A549 (cell line): ENCODE data around the gene TMEM125. TPM values are rescaled to one million over a fixed set of nuclear protein-coding genes. Genes with fewer than 3 reads are reported as not detected.

ENCODE experiments used
- ATAC-seq, 2 experiments: fragments of 200-7000 bp in 1 of 2; fragments of >200 bp in 1 of 2; cut with Nextera tagmentation in 1 of 2; cut with Tn5 transposase in 1 of 2; 3 replicates each; pipeline versions ENCODE4 v1.8.0 to v1.9.1; 2018 to 2020; ENCODE audit warnings: mild to moderate bottlenecking in 1 of 2, moderate library complexity in 1 of 2
- CTCF ChIA-PET: fragments of 300-600 bp; sonication (Branson Sonifier 250); formaldehyde crosslinking; extraction: SDS; loops from one replicate; lab custom pipeline; 2021; ENCODE audit warnings: antibody characterized with exemption, inconsistent platforms; lab: Yijun Ruan, JAX
- POLR2A ChIA-PET: fragments of 350-600 bp; formaldehyde crosslinking; extraction: SDS; loops from one replicate; lab custom pipeline; 2021; ENCODE audit warnings: antibody characterized with exemption, inconsistent platforms; lab: Yijun Ruan, JAX
- DNase-seq, 2 experiments: peaks; one replicate each; pipeline versions ENCODE4 v3.0.0 to v3.0.0-alpha.2; 2011 to 2016; ENCODE audit warnings: low read depth in 1 of 2, low spot score in 1 of 2
- FAIRE-seq: peaks from 2 replicates; lab custom pipeline; 2011; peaks lifted over from hg19 to GRCh38; lab: Jason Lieb, UNC
- H3K27ac ChIP-seq, 2 experiments: fragments of >200 bp; sonication (Bioruptor Twin); formaldehyde crosslinking; 3 replicates each; pipeline ENCODE4 v1.5.1; 2016 to 2017
- H3K4me1 ChIP-seq: fragments of >200 bp; sonication (Bioruptor Twin); formaldehyde crosslinking; 3 replicates; pipeline ENCODE4 v1.6.1; 2016
- H3K4me2 ChIP-seq: fragments of >200 bp; sonication (Bioruptor Twin); formaldehyde crosslinking; 3 replicates; pipeline ENCODE4 v1.6.1; 2016
- H3K4me3 ChIP-seq: fragments of >200 bp; sonication (Bioruptor Twin); formaldehyde crosslinking; 3 replicates; pipeline ENCODE4 v1.5.1; 2016
- H3K9me3 ChIP-seq: fragments of >200 bp; sonication (Bioruptor Twin); formaldehyde crosslinking; 3 replicates; pipeline ENCODE4 v1.6.1; 2016
- BHLHE40 ChIP-seq: IDR thresholded peaks from 2 replicates; pipeline ENCODE4 v1.6.1; 2012; ENCODE audit warnings: low read depth, low read length, inconsistent platforms
- CBX8 ChIP-seq: fragments of 200-600 bp; sonication (generic); IDR thresholded peaks from 2 replicates; pipeline ENCODE4 v1.6.1; 2016
- CHD4 ChIP-seq: fragments of 200-600 bp; sonication (generic); IDR thresholded peaks from 2 replicates; pipeline ENCODE4 v1.6.1; 2016; ENCODE audit warnings: antibody characterized with exemption, mild to moderate bottlenecking, borderline replicate concordance
- EHF ChIP-seq: fragments of 250-450 bp; sonication (Bioruptor Pico); IDR thresholded peaks from 2 replicates; pipeline ENCODE4 v1.5.0; 2020; ENCODE audit warnings: mild to moderate bottlenecking
- FOSB ChIP-seq: fragments of 250-450 bp; sonication (Bioruptor Pico); IDR thresholded peaks from 2 replicates; pipeline ENCODE4 v1.5.0; 2020; ENCODE audit warnings: mild to moderate bottlenecking, moderate library complexity
- GATA3 ChIP-seq: IDR thresholded peaks from 2 replicates; pipeline ENCODE4 v1.6.1; 2012; ENCODE audit warnings: borderline replicate concordance
- HDAC2 ChIP-seq: fragments of 200-600 bp; sonication (generic); IDR thresholded peaks from 2 replicates; pipeline ENCODE4 v1.6.1; 2016
- HEYL ChIP-seq: fragments of 250-450 bp; sonication (Bioruptor Pico); IDR thresholded peaks from 2 replicates; pipeline ENCODE4 v1.8.0; 2021; ENCODE audit warnings: mild to moderate bottlenecking, moderate library complexity
- HOXA7 ChIP-seq: fragments of 250-450 bp; sonication (Bioruptor Pico); IDR thresholded peaks from 2 replicates; pipeline ENCODE4 v1.5.0; 2020; ENCODE audit warnings: mild to moderate bottlenecking, moderate library complexity
- HOXB5 ChIP-seq: fragments of 250-450 bp; sonication (Bioruptor Pico); IDR thresholded peaks from 2 replicates; pipeline ENCODE4 v1.5.0; 2020; ENCODE audit warnings: mild to moderate bottlenecking, moderate library complexity
- JUN ChIP-seq, 2 experiments: fragments of >200 bp; sonication (Bioruptor Twin); formaldehyde crosslinking; IDR thresholded peaks; 2 replicates in 1 of 2; 3 replicates in 1 of 2; pipeline ENCODE4 v1.6.1; 2016 to 2017
- NPAS2 ChIP-seq: fragments of 250-450 bp; sonication (Bioruptor Pico); IDR thresholded peaks from 2 replicates; pipeline ENCODE4 v1.8.0; 2022; ENCODE audit warnings: mild to moderate bottlenecking, moderate library complexity, borderline replicate concordance
- RFX5 ChIP-seq: fragments of 450-650 bp; IDR thresholded peaks from 2 replicates; pipeline ENCODE4 v1.7.1; 2014; ENCODE audit warnings: antibody characterized with exemption, mild to moderate bottlenecking, moderate library complexity
- SMC3 ChIP-seq: fragments of >200 bp; sonication (Bioruptor Twin); formaldehyde crosslinking; IDR thresholded peaks from 3 replicates; pipeline ENCODE4 v1.6.1; 2018; ENCODE audit warnings: inconsistent platforms
- SREBF2 ChIP-seq: fragments of 450-650 bp; IDR thresholded peaks from 2 replicates; pipeline ENCODE4 v1.6.1; 2014; ENCODE audit warnings: mild to moderate bottlenecking, moderate library complexity
- TFCP2L1 ChIP-seq: fragments of 250-450 bp; sonication (Bioruptor Pico); IDR thresholded peaks from 2 replicates; pipeline ENCODE4 v1.5.0; 2021; ENCODE audit warnings: mild to moderate bottlenecking
- TP53 ChIP-seq: fragments of 250-450 bp; sonication (Bioruptor Pico); IDR thresholded peaks from 2 replicates; pipeline ENCODE4 v1.5.0; 2021; ENCODE audit warnings: mild to moderate bottlenecking, moderate library complexity
- ZFP36 ChIP-seq: fragments of 450-650 bp; IDR thresholded peaks from 2 replicates; pipeline ENCODE4 v1.6.1; 2014; ENCODE audit warnings: borderline replicate concordance; ENCODE audit not compliant: partially characterized antibody
- ZSCAN20 ChIP-seq: fragments of 250-450 bp; sonication (Bioruptor Pico); IDR thresholded peaks from 2 replicates; pipeline ENCODE4 v1.8.0; 2022; ENCODE audit warnings: mild to moderate bottlenecking, moderate library complexity
- WGBS: methylation state at CpG from one replicate; pipeline ENCODE4 v1.1.6; 2017; ENCODE audit errors: missing lambda C conversion rate; 5-methylcytosine and 5-hydroxymethylcytosine counted together
- polyA plus RNA-seq, 4 experiments: library from polyadenylated mRNA; depleted of rRNA in 3 of 4; stranded (reverse); fragments of >200 nt; fragmentation: RNase III in 1 of 4; extraction: RNeasy Plus Mini Kit Qiagen cat#74134 plus additional on column Dnase treatment in 1 of 4; gene quantifications; 2 replicates in 3 of 4; 3 replicates in 1 of 4; pipeline ENCODE4 v1.2.3, GENCODE V29; 2011 to 2017
- TF ChIP-seq, protein P1 (sequence below): fragments of 250-450 bp; sonication (Bioruptor Pico); IDR thresholded peaks from 2 replicates; pipeline ENCODE4 v1.5.0; 2021; ENCODE audit warnings: mild to moderate bottlenecking, moderate library complexity, borderline replicate concordance
- TF ChIP-seq, protein P2 (sequence below): fragments of >200 bp; sonication (Bioruptor Twin); formaldehyde crosslinking; IDR thresholded peaks from 2 replicates; pipeline ENCODE4 v1.6.1; 2016
- TF ChIP-seq, protein P3 (sequence below): IDR thresholded peaks from 2 replicates; pipeline ENCODE4 v1.6.1; 2012; ENCODE audit warnings: low read depth, borderline replicate concordance
- TF ChIP-seq, protein P4 (sequence below): IDR thresholded peaks from 2 replicates; pipeline ENCODE4 v1.6.1; 2012
- TF ChIP-seq, protein P5 (sequence below): fragments of 200-600 bp; sonication (generic); IDR thresholded peaks from 2 replicates; pipeline ENCODE4 v1.6.1; 2016; ENCODE audit warnings: antibody characterized with exemption, mild to moderate bottlenecking, moderate library complexity
- TF ChIP-seq, protein P6 (sequence below): fragments of 450-650 bp; IDR thresholded peaks from 2 replicates; pipeline ENCODE4 v1.6.1; 2014; ENCODE audit warnings: antibody characterized with exemption

Gene TMEM125
- polyA plus RNA-seq, 2 of the 4 experiments (the other 2 are of a cell fraction) = not detected

DNA sequence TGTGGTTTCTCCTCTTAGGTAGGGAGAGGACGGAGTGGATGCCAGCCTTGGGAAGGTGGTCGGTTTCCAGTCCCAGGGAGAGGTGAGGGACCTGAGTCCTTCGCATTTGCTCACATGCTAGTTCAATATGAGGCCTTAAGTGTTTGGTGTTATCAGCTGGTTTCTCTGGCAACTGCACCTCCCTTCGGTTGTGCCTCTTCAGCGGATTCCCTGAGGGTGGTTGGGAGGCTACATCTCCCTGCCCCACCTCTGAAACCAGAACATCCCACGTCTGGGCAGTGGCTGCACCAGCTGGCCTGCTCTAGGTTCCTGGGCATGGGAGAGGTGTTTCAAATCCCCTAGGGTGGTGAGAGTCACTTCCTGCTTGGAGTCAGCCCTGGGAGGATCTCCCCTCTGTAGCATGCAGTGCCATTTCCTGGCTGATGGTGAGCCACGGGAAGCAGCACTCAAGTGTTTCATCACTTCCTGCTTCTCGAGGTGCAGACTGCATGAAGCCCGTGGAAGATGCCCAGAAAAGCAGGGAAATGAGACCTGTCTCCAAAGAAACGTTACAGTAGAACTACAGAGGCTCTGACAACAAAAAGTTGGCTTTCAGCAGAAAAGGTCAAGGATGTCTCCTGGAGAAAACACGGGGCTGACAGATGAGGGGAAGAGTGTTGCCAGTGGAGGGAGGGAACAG is 4.5 kb downstream of the TMEM125 start (continued):
- TF ChIP-seq, protein P1, sequence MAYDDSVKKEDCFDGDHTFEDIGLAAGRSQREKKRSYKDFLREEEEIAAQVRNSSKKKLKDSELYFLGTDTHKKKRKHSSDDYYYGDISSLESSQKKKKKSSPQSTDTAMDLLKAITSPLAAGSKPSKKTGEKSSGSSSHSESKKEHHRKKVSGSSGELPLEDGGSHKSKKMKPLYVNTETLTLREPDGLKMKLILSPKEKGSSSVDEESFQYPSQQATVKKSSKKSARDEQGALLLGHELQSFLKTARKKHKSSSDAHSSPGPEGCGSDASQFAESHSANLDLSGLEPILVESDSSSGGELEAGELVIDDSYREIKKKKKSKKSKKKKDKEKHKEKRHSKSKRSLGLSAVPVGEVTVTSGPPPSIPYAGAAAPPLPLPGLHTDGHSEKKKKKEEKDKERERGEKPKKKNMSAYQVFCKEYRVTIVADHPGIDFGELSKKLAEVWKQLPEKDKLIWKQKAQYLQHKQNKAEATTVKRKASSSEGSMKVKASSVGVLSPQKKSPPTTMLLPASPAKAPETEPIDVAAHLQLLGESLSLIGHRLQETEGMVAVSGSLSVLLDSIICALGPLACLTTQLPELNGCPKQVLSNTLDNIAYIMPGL = no peak
- TF ChIP-seq TFCP2L1 (CRISPR knock-in tag) (no peak), JUN (IDR thresholded peaks at IDR 0.05) (no peak), EHF (no peak), ZFP36 (no peak)
- TF ChIP-seq, protein P2, sequence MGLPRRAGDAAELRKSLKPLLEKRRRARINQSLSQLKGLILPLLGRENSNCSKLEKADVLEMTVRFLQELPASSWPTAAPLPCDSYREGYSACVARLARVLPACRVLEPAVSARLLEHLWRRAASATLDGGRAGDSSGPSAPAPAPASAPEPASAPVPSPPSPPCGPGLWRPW = no peak
- TF ChIP-seq, all 56 proteins: peak for 0

DNA sequence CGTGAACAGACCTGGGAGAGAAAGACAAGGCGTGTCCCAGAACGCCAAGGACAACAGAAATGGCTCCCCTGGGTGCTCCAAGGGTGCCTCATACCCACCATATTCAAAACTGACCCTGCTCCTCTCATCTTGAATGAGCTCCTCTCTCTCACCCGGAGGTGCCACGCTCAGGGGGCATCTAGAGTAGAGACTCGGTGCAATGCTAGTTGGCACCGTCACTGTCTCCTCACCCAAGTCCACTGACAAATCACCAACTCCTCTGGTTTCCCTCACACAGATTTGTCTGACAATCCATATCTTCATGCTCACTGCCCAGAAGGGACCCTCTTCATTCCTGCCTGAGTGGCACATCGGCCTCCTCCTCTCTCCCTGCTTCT is 5.0 kb downstream of the TMEM125 start:
- H3K4me2 ChIP-seq = no peak overlapping the region
- CTCF ChIA-PET = no interaction called here
- no peak for TF ChIP-seq ZSCAN20 (CRISPR knock-in tag)
- no peak for TF ChIP-seq CBX8
- no peak for TF ChIP-seq RFX5
- TF ChIP-seq SMC3 = no peak
- TF ChIP-seq NPAS2 (CRISPR knock-in tag) = no peak
- TF ChIP-seq HDAC2 = no peak
- TF ChIP-seq SREBF2 = no peak
- TF ChIP-seq HOXB5 = no peak
- no peak for TF ChIP-seq HEYL (CRISPR knock-in tag)
- TF ChIP-seq, protein P3, sequence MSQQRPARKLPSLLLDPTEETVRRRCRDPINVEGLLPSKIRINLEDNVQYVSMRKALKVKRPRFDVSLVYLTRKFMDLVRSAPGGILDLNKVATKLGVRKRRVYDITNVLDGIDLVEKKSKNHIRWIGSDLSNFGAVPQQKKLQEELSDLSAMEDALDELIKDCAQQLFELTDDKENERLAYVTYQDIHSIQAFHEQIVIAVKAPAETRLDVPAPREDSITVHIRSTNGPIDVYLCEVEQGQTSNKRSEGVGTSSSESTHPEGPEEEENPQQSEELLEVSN = no peak
- no peak for TF ChIP-seq CHD4
- no peak for TF ChIP-seq HOXA7 (CRISPR knock-in tag)
- no peak for TF ChIP-seq TP53 (CRISPR knock-in tag)
- TF ChIP-seq, protein P1 = no peak
- TF ChIP-seq GATA3 = no peak
- TF ChIP-seq BHLHE40 = no peak

DNA sequence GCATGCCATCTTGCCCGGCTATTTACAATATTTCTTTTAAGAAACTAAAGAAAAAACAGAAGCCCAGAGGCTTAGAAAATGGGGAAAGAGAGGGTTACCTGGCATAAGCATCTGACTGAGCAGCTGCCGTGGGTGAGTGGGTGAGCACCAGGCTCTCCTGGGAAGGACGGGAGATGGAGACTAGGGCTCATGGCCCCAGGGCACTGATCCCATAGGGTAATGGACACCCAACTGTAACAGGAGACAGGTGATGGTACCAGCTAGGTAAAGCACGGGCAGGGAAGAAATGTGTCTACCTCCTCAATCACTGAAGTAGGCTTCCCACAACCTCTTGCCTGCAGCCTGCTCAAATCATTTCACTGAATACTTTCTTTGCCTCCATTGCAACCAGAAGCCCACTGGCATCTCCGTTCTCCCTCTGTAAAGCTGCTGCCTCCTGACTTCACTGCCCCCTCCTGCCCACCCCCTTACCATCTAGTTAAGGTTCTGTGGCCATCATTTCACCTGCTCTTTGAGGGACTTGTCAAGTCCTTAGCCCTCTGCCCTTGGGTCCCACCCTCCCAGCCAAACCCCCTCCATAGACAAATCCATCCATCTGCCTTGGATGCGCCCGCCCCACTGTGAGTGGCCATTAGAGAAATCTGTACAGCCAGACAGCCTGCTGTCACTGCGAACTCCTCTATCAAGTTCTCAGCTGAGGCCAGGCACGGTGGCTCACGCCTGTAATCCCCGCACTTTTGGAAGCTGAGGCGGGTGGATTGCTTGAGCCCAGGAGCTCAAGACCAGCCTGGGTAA is 6.2 kb downstream of the TMEM125 start:
- no peak for FAIRE-seq
- ChIA-PET CTCF (no interaction called here), POLR2A (no interaction called here)
- TF ChIP-seq FOSB (no peak), HOXA7 (CRISPR knock-in tag) (no peak), CHD4 (no peak)
- TF ChIP-seq, protein P4, sequence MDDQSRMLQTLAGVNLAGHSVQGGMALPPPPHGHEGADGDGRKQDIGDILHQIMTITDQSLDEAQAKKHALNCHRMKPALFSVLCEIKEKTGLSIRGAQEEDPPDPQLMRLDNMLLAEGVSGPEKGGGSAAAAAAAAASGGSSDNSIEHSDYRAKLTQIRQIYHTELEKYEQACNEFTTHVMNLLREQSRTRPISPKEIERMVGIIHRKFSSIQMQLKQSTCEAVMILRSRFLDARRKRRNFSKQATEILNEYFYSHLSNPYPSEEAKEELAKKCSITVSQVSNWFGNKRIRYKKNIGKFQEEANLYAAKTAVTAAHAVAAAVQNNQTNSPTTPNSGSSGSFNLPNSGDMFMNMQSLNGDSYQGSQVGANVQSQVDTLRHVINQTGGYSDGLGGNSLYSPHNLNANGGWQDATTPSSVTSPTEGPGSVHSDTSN = no peak
- TF ChIP-seq, protein P5, sequence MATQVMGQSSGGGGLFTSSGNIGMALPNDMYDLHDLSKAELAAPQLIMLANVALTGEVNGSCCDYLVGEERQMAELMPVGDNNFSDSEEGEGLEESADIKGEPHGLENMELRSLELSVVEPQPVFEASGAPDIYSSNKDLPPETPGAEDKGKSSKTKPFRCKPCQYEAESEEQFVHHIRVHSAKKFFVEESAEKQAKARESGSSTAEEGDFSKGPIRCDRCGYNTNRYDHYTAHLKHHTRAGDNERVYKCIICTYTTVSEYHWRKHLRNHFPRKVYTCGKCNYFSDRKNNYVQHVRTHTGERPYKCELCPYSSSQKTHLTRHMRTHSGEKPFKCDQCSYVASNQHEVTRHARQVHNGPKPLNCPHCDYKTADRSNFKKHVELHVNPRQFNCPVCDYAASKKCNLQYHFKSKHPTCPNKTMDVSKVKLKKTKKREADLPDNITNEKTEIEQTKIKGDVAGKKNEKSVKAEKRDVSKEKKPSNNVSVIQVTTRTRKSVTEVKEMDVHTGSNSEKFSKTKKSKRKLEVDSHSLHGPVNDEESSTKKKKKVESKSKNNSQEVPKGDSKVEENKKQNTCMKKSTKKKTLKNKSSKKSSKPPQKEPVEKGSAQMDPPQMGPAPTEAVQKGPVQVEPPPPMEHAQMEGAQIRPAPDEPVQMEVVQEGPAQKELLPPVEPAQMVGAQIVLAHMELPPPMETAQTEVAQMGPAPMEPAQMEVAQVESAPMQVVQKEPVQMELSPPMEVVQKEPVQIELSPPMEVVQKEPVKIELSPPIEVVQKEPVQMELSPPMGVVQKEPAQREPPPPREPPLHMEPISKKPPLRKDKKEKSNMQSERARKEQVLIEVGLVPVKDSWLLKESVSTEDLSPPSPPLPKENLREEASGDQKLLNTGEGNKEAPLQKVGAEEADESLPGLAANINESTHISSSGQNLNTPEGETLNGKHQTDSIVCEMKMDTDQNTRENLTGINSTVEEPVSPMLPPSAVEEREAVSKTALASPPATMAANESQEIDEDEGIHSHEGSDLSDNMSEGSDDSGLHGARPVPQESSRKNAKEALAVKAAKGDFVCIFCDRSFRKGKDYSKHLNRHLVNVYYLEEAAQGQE = no peak
- TF ChIP-seq, protein P6, sequence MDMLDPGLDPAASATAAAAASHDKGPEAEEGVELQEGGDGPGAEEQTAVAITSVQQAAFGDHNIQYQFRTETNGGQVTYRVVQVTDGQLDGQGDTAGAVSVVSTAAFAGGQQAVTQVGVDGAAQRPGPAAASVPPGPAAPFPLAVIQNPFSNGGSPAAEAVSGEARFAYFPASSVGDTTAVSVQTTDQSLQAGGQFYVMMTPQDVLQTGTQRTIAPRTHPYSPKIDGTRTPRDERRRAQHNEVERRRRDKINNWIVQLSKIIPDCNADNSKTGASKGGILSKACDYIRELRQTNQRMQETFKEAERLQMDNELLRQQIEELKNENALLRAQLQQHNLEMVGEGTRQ = no peak

More for the DNA sequence above, 5.0 kb downstream of the TMEM125 start:
- no peak overlapping the region for H3K4me3 ChIP-seq
- H3K9me3 ChIP-seq = no peaks in the 10 kb centered on the region
- FAIRE-seq (no peak), DNase-seq (no peak), ATAC-seq (no peak)
- 81% methylated on average over 8 of the region's 8 CpGs for WGBS
- no peak overlapping the region for H3K27ac ChIP-seq
- H3K4me1 ChIP-seq = no peaks in the 10 kb centered on the region
- POLR2A ChIA-PET = no interaction called here

More for the DNA sequence above, 6.2 kb downstream of the TMEM125 start:
- WGBS = 62% methylated on average over 10 of the region's 12 CpGs
- no peak overlapping the region for H3K27ac ChIP-seq
- H3K9me3 ChIP-seq = no peaks in the 10 kb centered on the region
- no peak overlapping the region for H3K4me3 ChIP-seq
- no peaks in the 10 kb centered on the region for H3K4me1 ChIP-seq
- DNase-seq = no peak
- no peak for ATAC-seq
- H3K4me2 ChIP-seq = no peak overlapping the region
